AG09309 (cell line): ENCODE results near the gene ZSCAN5B.
A peak's percentile ranks its signal among the peaks of the same experiment; 100 is the strongest.

Experiments
- DNase-seq: peaks from one replicate; pipeline ENCODE4 v3.0.0-alpha.2; 2010; ENCODE audit warnings: low read depth
- H3K4me3 ChIP-seq: 2 replicates; pipeline ENCODE4 v1.5.1; 2011; ENCODE audit warnings: mild to moderate bottlenecking, low read depth, low read length, moderate library complexity; ENCODE audit not compliant: control insufficient read depth
- CTCF ChIP-seq: IDR thresholded peaks from 2 replicates; pipeline ENCODE4 v1.5.1; 2011; ENCODE audit warnings: mild to moderate bottlenecking, low read depth, low read length, inconsistent platforms; ENCODE audit not compliant: insufficient read depth, control insufficient read depth; ENCODE audit errors: missing control alignments

ZSCAN5B gene

DNA sequence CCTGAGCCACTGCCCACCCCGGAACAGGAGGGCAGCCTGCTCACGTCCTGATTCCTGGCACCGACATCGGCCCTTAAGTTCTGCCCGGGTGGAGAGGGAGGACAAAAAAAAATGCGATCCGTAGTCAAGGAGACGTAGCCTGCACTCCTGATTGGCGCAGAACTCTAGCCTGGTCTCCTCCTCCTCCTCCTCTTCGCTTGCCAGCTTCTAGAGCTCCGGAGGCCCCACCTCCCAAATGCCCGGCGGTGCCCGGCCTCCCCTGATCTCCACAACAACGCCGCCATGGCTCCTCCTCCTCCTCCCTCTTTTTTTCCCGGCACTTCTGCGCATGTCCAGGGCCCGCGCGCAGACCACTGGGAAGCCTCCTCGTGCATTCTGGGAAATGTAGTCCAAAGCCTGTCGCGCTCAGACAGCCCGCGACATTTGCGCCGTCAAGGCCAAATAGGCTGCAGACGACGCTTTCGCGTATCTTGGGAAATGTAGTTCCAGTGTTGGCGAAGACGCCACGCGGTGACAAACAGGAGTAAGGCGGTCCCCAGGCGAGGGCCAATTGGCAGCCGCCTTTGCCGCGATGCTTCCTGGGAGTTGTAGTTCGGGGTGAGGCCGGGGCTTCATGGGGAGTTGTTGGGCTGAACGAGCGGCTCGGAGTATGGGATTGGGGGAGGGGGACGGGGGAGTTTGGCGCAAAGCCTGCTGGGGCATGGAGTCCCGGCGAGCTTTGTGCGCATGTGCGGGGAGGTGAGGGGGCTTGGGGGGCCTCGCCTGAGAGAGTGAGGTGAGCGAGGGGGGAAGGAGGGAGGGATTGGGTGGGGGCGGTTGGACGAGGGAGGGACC is 56.8 kb downstream of the ZSCAN5B start, which contains the start of gene ZNF444:
TSS of gene ZNF444 (plus strand) at position 705 of the 834 bp plus-strand sequence. CDS start 5,625 bp downstream, outside the sequence.
- peak; percentile 98 for DNase-seq
- H3K4me3 ChIP-seq = peak within 1 kb of the TSS; percentile 74
- TF ChIP-seq CTCF = no peak

GRCh38 chr19:56139847-56140582 is 57.6 kb downstream of the ZSCAN5B start:
- TF ChIP-seq CTCF = no peak
- DNase-seq = no peak
- peak overlapping the region; percentile 74 for H3K4me3 ChIP-seq
